GM18909 (cell line): Measurements from ENCODE around the gene LKAAEAR1.

Source experiments
- ATAC-seq: cut with Tn5 transposase; IDR thresholded peaks from one replicate; pipeline ENCODE4 v1.9.1; 2021; ENCODE audit warnings: mild to moderate bottlenecking; ENCODE audit not compliant: unreplicated experiment, poor library complexity

The LKAAEAR1 gene

DNA sequence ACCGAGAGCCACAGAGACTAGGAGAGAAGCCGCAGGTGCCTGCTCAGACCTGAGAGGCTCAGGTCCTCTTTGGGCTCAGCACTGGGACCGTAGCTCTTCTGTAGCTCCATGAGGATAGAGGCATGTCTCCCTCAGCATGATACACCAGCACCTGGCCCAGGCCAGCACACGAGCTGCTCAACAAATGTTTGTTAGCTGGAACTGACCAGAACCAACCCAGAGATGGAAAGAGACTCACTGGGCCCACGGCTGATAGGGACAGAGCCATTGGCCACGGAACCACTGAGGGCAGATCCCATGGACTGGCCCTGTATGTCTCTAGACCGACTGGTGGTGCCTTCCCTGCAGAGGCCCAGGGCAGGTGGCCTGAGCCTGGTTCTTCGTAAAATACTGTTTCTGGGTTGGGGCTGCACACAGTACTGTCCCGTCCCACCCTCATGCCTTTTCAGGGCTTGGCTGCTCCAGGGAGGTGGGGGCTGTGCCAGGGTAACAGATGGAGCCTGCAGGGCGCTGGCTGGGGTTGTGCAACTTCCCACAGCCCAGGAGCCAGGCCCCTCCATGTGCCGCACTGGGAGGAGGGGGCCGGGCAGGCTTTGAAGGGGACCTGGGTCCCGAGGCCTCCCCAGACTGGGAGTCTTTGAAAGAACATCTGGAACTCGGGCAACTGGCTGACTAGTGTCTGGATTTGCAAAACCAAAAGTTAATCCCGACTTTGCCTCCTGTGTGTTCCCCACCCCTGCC is 43.0 kb downstream of the LKAAEAR1 start:
- ATAC-seq, result no peak

DNA sequence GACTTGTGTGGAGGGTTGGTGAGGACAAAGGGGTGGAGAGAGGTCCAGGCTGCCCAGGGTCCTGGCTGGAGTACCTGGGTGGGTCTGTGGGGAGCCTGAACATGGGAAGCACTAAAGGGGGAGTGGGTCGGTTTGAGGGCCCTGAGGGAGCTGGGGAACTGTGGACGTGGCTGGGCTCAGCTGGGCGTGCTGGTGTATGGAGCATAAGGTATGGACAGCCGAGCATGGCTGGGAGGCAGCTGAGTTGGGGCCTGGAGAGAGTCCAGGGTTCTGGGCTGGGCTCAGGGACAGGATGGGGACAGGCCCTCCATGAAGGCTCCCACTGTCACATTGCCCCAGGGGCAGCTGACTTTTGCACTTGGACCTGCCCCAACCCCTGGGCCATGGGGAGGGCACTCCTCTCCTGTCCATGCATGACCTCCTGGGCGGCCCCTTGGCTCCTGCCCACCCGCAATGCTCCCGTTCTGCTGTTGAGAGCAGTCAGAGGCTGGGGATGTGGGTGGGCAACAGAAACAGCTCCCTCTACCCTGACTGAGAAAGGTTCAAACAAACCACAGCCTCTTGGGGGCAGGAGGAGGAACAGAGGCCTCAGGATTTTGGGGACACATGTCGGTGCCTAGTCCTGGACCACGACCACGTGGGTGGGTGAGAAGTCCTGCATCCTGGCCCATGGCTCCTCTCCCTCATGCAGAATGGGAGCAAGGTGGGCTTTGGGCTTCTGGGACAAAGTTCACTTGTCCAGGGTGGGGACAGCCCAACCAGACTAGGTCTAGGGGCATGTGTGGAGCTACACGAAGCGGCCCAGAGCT is 43.8 kb downstream of the LKAAEAR1 start:
- no peak for ATAC-seq

DNA sequence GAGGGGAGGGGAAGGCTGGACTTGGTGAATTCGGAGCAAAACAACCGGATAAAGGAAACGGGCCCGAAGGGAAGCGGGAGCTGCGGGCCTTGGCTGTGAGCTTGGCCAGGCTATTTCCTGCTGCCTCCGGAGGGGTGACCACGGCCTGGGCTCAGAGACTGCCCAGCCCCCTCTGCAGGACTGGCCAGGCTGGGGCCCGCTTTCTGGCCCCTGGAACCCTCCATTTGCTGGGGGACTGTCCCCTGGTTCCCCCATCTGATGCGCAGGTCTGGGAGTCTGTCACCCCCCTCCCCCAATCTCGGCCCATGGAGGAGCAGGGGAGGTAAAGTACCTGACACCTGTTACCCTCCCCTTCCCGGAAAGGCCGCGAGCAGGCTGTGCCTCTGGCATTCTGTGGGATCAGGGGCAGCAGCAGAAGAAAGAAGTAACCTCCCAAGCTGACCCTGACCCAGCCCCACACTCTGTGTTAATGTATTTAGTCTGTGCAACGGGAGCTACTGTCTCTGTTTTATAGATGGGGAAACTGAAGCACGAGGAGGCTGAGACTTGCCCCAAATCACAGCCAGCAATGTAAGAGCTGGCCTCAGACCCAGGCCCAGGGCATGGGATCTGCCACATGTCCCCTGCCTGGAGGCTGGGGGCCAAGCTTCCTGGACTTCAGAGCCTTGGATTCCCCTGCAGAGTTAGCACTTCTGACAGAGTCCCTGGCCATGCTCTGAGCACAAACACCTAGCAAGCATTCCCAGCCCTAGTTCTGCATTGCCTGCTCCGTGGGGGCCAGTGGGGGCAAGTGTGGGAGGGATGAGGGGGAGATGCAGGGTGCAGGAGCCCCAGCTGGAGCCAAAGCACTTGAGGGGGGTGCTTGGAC is 44.7 kb downstream of the LKAAEAR1 start:
- ATAC-seq, result peak; percentile 4

DNA sequence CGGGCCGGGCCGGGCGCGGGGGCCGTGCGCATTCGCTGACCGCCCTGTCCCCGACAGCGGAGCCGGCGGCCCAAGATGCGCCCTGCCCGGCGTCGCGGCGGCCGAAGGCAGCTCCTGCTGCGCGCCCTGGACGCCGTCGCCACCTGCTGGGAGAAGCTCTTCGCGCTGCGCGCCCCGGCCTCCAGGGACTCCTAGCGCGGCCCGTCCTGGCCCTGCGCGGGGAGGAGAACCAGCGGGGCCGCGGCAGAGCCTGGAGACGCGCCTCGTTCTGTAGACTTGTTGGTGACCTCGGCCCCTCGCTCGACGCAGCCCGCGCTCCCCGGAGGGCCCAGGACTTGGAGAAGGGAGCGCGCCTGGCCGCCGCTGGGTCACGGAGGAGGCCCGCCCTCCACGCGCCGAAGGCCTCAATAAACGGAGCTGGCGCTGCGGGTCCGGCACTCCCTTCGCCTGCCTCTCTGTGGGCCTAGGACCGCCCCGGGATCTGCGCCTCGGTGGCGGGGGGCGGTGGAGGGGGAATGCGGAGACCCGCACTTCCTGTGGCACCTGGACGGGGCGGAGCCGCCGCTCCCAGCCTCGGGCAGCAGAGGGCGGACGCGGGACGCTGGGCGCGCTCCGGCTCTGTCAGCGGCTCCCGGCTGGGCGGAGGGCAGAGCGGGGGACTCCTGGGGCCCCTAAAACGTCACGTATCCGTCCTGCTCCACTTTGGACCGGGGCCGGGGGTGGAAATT is 45.5 kb downstream of the LKAAEAR1 start:
- peak; percentile 57 for ATAC-seq

DNA sequence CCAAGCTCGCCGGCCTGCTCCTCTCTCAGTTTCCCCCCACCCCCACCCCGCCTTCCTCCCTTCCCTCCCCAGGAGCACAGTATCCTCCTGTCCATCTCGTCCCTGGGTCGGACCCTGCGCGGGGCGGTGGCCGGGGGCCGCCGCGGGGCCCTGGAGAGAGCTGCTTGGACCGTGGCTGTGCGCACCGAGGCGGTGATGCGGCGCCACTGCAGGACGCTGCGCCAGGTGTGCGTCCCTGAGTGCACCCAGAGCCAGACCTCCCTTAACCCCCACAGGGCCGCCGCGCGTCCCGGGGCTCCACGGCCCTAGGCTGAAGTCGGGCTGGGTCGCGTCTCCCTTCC is 46.0 kb downstream of the LKAAEAR1 start:
- ATAC-seq, result peak; percentile 35

DNA sequence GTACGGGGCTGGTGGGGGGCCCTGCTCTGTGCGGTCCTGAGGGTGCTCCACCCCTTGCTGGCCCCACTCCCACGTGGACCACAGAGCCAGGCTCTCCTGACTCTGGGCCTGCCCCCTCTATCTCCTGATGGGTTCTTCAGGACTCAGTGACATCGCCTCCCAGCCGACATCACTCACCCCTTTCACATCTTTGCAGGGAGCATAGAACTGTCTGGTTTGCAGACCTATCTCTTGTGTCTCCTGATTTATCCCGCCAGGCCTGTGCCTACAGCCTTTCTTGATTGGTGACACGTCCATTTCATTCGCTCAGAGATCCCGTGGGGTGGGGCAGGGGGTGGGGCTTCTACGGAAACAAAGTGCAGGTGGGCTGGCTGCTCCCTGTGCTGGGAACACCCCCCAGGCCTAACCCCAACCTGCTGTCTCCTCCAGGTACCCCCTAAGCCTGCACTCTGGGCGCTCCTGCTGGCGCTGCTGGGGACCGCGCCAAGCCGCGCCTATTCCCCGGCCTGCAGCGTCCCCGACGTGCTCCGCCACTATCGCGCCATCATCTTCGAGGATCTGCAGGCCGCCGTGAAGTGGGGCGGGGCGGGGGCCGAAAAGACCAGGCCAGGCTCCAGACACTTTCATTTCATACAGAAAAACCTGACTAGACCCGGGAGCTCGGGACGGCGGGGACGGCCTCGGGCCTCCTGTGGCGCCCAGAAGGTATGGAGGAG is 46.5 kb downstream of the LKAAEAR1 start:
- no peak for ATAC-seq

DNA sequence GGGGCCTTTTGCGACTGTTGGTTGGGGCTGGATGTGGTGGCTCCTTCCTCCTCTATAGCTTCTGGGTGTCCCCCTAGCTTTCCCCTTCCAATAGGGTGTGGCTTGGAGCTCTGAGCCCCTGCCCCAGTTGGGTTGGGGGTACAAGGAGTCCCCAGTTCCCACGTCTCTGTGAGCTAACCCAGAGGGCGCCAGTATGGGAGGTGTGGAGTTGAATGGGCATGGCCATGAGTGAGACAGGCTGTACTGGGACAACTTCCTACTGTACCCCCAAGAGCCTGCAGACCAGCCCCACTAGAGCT is 47.0 kb downstream of the LKAAEAR1 start:
- no peak for ATAC-seq

DNA sequence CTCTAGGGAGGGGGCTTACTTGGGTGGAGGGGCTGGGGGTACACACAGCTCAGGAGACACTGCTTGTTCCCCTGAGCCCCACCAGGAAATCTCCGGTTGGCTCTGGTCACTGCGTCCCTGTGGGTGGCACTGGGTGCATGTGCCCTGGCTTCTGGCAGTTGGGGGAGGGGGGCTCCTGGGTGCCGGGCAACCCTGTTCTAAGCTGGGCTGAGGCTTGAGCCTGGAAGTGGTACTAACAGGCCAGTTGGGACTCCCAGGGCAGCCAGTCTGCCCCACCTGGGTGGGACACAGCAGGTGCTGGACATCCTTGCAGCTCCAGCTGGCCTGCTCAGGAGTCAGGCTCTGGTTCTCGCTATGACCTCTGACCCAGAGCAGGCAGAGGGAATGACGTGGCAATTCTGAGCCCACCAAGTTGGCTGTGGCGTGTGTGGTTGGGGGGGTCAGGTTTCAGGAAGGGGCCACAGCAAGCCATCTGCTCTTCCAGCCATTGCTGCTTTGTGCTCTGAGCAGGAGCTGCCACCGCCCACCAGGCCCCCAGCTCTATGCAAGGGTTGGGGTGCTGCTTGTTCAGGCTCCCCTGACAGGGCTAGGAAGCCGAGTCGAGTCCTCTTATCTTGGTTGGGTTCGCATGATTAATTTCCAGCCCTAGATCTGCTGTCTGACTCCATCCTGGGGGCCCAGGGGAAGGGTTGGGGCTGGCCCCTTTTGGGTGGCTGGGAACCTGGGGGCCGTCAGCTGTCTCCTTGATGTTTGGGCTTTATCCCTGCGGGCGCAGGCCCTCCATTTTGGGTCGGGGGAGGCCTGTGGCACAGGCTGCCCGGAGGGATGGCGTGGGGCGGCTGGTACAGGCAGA is 47.6 kb downstream of the LKAAEAR1 start:
- ATAC-seq, result no peak

DNA sequence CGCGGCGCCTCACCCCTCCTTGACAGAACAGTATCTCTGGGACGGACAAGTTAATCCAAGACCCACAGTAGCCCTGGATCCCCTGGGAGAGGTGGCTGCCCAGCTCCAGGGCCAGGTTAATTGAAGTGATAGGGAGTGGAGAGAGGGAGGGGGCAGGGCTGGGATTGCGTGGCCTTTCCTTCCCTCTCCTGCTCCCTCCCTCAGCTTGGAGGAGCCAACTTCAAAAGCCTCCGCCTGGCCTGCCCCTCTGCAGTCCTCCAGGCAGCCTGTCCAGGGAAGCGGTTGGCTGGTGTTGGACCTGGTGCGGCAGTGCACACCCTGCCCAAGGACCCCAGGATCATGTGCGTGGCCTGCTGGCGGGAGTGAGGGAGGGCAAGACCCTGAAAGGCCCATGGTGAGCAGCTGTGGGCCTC is 48.3 kb downstream of the LKAAEAR1 start, which contains the start of gene C20orf204:
Gene C20orf204, plus strand, starts transcription at position 250 of the 413 bp plus-strand sequence. Its CDS starts 142 bp downstream, at position 392.
- no peak for ATAC-seq

DNA sequence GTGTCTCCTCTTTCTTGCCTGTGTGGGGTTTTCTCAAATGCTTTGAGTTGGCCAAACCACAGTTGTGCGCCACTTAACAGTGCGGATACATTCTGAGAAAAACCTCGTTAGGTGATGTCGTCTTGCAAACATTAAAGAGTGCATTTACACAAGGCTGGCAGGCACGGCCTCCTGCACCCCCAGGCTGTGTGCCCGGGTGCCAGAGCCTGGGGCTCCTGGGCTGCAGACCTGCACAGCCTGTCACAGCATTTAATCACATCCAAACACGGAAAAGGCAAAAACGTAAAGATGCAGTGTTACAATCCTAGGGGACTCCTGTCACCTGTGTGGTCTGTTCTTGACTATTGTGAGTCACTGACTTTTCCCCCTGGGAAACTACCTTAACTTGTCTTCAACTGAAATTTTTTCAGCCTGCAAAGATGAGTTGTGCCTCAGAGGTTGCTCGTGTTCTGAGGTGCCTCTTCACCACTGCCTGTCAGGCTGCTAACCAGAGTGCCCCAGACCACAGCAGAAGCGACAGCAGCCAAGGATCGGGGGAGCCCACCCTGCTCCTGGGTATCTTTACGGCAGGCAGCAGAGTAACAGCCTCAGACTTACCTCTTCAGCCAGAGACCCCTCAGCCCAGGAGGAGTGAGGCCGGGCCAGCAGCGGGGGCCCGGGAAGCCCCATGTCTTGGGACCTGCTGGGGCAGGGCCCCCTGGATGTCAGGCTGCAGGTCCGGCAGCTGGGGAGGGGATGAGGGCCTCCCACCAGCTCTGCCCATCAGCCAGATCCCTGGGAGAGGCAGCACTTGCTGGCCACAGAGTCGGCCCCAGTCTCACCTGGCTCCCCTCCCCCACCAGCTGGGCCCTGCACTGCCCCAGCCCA is 48.9 kb downstream of the LKAAEAR1 start:
- ATAC-seq, result no peak

DNA sequence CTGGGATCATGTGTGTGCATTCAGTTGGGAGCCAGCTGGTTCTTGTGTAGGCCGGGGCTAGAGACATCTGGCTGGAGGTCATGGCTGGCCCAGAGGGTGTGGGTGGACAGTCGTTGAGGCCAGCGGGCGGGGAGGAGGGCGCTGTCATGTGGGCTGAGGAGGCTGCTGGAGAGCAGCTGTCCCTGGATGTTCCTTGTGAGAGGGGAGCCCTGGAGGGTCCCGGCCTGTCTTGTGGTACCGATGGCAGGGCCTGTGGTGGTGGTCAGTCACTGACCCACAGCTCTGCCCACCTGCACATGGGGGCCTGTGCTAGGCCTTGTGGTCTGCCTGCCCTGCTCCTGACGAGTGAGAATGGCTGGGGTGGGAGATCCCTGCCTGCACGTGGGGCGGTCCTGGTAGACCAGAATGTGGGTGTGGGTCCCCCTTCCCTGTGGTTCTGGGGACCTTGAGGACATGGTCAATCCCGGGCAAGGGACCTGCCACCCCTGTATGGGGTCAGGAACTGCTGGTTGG is 50.2 kb downstream of the LKAAEAR1 start:
- ATAC-seq, result no peak
